ENCODE data around the gene SPTLC2.

SPTLC2 gene

GRCh38 chr14:77623201-77623600, 6.8 kb upstream of the SPTLC2 start:
- no peak for DNase-seq (ENCODE audit: low read depth, low spot score)

- DNase-seq (ENCODE audit: low read depth, low spot score), result no peak
These were observed 6.0 kb upstream of the SPTLC2 start for GRCh38 chr14:77622366-77622961.

GRCh38 chr14:77620222-77620870, 3.9 kb upstream of the SPTLC2 start:
- DNase-seq (ENCODE audit: low read depth, low spot score), result no peak

GRCh38 chr14:77618381-77618970, 2.0 kb upstream of the SPTLC2 start:
- DNase-seq (ENCODE audit: low read depth, low spot score), result no peak

- DNase-seq (ENCODE audit: low read depth, low spot score), result no peak
These were observed 344 bp downstream of the SPTLC2 start for GRCh38 chr14:77616133-77616453.

- DNase-seq (ENCODE audit: low read depth, low spot score), result no peak
These were observed 890 bp downstream of the SPTLC2 start for GRCh38 chr14:77615361-77616132.

- no peak for DNase-seq (ENCODE audit: low read depth, low spot score)
These were observed 3.2 kb downstream of the SPTLC2 start for GRCh38 chr14:77613201-77613600.

- no peak for DNase-seq (ENCODE audit: low read depth, low spot score)
These were observed 4.3 kb downstream of the SPTLC2 start for GRCh38 chr14:77612011-77612620.

- no peak for DNase-seq (ENCODE audit: low read depth, low spot score)
These were observed 5.9 kb downstream of the SPTLC2 start for GRCh38 chr14:77610553-77610952.

GRCh38 chr14:77609922-77610321, 6.5 kb downstream of the SPTLC2 start:
- DNase-seq (ENCODE audit: low read depth, low spot score), result no peak

GRCh38 chr14:77607741-77608302, 8.6 kb downstream of the SPTLC2 start:
- no peak for DNase-seq (ENCODE audit: low read depth, low spot score)

GRCh38 chr14:77605392-77605972, 11.0 kb downstream of the SPTLC2 start:
- DNase-seq (ENCODE audit: low read depth, low spot score), result no peak

- no peak for DNase-seq (ENCODE audit: low read depth, low spot score)
These were observed 12.7 kb downstream of the SPTLC2 start for GRCh38 chr14:77603654-77604255.

GRCh38 chr14:77603031-77603430, 13.4 kb downstream of the SPTLC2 start:
- no peak for DNase-seq (ENCODE audit: low read depth, low spot score)

- no peak for DNase-seq (ENCODE audit: low read depth, low spot score)
These were observed 14.4 kb downstream of the SPTLC2 start for GRCh38 chr14:77601846-77602619.

- no peak for DNase-seq (ENCODE audit: low read depth, low spot score)
These were observed 16.5 kb downstream of the SPTLC2 start for GRCh38 chr14:77599889-77600288.

GRCh38 chr14:77598366-77599070, 17.9 kb downstream of the SPTLC2 start:
- no peak for DNase-seq (ENCODE audit: low read depth, low spot score)

GRCh38 chr14:77593501-77593961, 22.9 kb downstream of the SPTLC2 start:
- DNase-seq (ENCODE audit: low read depth, low spot score), result no peak

GRCh38 chr14:77590845-77591485, 25.5 kb downstream of the SPTLC2 start:
- no peak for DNase-seq (ENCODE audit: low read depth, low spot score)

Measured in brain pericyte (primary cell).